GM21576 (cell line): ENCODE data around the gene TFCP2.

ENCODE experiments used
- ATAC-seq: cut with Tn5 transposase; IDR thresholded peaks from one replicate; pipeline ENCODE4 v1.9.1; 2021; ENCODE audit warnings: mild to moderate bottlenecking, moderate library complexity; ENCODE audit not compliant: unreplicated experiment

Gene TFCP2

GRCh38 chr12:51048661-51049251, 124.2 kb downstream of the TFCP2 start:
- no peak for ATAC-seq

GRCh38 chr12:51047655-51048540, 125.0 kb downstream of the TFCP2 start, which contains the start of gene LETMD1:
Gene LETMD1 (plus strand): TSS chr12:51048327. CDS start chr12:51048357, 30 bp downstream.
- ATAC-seq: peak; percentile 96
